A204.1 (cell line): ENCODE measurements around the gene IKZF1.
"Not testable (repeated sequence)": the region's sequence is repeated elsewhere in the genome, so short reads cannot be mapped to it uniquely, and the experiment has no call there.

Source experiments
- FAIRE-seq: peaks from 2 replicates; lab custom pipeline; 2012; peaks lifted over from hg19 to GRCh38; lab: Jason Lieb, UNC

The IKZF1 gene

GRCh38 chr7:50334341-50334994 lies 30.0 kb downstream of the IKZF1 start:
- FAIRE-seq: no peak

GRCh38 chr7:50335230-50335794 lies 30.8 kb downstream of the IKZF1 start:
- FAIRE-seq: no peak

DNA sequence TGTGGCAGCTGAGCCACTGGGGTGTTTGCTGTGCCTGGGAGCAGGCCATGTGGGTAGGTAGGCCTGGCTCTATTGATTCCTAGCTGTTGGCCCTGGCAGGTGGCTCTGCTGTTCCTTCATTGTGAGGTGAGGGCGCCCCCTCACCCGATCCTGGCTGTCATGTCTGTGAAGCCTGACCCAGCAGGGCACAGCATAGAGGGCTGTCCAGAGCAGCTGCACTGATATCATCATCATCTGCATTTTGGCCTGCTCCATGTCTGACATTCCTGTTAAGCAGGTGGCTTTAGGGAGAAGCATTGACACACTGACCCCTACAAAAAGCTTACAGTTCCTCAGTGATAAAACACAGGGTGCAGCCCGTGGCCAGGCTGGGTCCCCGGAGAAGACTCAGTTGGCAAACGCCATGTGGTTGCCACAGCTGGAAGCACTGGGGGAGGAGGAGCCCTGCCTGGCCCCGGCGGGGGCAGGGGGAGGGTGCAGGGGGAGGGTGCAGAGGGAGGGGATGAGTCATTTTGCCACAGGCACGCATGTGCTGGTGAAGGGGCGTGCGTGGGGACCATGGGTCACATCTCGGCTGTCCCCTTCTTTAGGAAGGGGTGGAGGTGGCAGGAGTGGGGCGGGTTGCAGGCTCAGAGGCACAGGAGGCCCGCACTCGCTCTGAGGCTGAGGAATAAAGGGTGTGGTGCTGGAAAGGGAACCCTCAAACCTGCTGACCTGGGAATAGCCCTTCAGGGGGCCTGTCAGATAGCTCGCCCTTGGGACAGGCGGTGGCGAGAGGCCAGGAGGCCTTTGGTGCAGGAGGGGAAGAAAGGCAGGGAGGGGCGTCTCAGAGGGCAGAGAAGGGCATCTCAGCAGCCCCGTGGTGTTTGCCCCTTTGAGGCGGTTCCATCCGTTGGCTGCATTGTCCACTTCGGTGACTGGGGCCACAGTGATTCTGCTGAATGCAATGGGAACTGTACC lies 31.6 kb downstream of the IKZF1 start:
- FAIRE-seq: no peak

GRCh38 chr7:50336894-50337703 lies 32.6 kb downstream of the IKZF1 start:
- no peak for FAIRE-seq

GRCh38 chr7:50339472-50339871 lies 35.0 kb downstream of the IKZF1 start:
- not testable (repeated sequence) for FAIRE-seq

GRCh38 chr7:50339990-50340500 lies 35.5 kb downstream of the IKZF1 start:
- no peak for FAIRE-seq

DNA sequence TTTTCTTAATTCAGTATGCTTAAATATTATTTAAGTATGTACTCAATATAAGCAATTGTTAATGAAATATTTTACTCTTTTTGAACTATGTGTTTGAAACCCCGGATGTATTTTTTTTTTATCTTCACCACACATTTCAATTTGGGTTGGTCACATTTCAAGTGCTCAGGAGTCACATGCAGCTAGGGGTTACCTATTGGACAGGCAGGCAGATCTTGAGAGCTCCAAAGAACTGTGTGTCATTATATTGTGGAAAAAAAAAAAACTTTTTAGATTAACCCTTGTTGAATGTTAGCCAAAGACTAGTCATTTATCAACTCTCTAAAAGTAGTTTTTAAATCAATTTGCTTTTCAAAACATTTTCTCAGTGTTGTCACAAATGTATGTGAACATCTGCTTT lies 37.2 kb downstream of the IKZF1 start:
- FAIRE-seq: no peak

DNA sequence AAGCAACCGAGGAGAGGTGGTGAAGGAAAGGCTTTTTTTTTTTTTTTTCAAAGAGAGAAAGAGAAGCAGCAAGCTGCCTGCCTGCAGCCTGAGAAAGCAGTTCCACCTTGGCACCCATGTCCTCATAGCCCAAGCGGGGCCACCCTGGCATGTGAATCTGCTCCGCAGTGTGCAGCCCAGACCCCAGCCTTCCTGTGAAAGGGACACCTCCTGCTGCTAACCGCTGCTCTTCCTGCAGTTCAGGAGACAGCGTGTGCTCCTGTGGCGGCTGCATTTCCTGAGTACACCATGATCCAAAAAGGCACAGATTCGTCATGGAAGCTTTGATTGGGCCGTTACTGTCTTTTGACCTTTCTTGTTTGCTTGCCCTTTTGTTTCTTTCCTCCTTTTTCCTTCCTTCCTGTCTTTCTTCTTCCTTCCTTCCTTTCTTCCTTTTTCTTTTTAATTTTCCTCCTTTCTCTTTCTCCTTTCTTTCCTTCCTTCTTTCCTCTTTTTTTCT lies 38.1 kb downstream of the IKZF1 start:
- no peak for FAIRE-seq

- FAIRE-seq: no peak
These were observed 42.3 kb downstream of the IKZF1 start for GRCh38 chr7:50346545-50347497.

DNA sequence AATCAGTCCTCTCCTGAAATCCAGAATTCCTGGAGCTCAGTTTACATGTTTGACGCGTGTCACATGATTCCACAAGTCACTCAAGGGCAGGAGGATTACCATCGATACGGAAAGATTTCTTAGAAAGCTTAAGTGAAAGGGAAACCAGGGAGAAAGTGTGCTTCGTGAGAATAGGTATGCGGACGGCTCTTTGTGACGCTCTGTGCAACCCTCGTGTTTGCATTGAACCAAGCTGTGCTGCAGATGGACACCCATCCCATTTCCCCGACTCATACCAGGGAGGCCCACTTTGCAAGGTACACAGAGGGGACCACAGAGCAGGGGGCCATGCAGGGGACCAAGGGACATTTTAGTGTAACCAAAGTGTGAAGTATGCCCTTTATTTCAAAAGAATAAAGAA lies 43.2 kb downstream of the IKZF1 start:
- FAIRE-seq: no peak

- no peak for FAIRE-seq
These were observed 44.1 kb downstream of the IKZF1 start for GRCh38 chr7:50348469-50349162.

GRCh38 chr7:50349399-50349798 lies 44.9 kb downstream of the IKZF1 start:
- FAIRE-seq: no peak

DNA sequence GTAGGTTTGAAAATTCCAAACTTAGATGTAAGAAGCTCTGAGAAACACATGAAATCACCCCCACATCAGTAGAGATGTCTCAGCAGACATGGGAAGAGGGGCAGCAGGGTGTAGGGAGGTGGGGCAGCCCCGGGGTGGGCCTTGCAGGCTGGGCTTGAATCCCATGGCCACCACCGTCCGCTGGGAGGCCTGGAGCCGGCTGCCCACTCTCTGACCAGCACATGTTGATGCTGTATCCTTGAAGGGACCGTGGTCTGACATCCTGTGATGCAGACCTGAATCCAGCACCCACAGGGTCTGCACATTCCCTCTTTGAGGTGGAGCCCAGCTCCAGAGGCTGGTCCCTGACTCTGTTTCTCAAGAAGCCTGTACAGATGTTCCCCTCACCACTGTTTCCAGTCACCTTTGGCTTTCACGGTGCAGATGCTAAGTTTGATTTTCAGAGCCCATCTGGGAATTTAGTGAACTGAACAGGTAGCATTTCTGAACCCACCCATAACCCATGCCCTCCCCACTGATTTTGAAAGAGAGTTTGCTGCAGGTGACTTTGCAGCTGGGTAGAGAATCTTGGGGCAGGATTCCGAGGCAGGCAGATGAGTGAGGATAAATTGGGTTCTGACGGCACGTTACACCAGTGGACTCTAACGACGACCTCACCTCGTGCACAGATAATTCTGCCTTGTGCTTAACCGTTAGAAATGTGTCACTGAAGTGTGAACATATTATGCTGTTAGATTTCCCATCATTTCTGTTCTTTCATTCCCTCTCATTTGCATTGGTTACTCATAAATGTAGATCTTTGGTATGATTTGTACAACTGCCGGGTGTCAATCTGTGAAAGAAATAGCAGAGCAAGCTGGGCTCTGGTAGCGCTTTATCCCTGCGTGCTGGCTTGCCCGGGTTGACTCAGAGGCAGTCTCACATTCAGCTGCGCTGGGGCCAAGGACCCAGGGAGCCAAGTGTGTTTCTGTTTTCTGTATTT lies 45.7 kb downstream of the IKZF1 start:
- FAIRE-seq: no peak

DNA sequence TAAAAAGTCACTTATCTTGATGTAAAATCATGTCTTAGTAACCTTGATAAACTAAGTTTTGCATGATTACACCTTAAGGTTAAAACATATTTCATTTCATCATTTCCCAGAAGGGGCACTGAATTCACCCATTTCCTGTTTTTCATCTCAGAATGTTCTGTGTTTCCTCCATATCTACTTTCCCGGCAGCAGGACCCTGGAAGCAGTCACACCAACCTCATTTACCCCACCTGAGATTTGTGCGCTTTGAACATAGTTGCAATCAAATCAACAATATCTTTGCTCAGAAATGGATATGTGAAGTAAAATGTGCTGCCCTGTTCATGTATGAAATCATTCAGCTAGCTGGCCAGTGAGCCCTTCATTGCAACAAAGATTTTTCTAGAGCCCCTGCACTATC lies 46.8 kb downstream of the IKZF1 start:
- FAIRE-seq: no peak

DNA sequence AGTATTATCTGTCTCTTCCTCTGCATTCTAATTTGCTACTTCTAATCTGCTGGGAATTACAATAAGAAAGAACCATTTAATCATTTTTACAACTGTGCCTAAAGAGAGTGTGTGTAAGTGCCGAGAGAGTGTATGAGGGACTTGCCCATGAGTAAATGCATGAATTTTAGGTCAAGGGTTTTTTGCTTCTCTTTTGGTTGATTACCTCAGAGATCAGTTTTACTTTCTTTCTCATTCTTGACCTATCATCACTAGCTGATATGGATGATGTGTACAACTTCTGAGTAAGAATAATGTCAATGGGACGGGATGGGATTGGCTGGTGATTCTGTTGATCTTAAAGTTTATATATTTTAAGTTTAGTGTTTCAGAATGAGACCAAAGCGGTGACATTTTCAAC lies 47.8 kb downstream of the IKZF1 start:
- no peak for FAIRE-seq

GRCh38 chr7:50352751-50353150 lies 48.2 kb downstream of the IKZF1 start:
- FAIRE-seq: no peak

GRCh38 chr7:50353201-50353600 lies 48.7 kb downstream of the IKZF1 start:
- FAIRE-seq: no peak

DNA sequence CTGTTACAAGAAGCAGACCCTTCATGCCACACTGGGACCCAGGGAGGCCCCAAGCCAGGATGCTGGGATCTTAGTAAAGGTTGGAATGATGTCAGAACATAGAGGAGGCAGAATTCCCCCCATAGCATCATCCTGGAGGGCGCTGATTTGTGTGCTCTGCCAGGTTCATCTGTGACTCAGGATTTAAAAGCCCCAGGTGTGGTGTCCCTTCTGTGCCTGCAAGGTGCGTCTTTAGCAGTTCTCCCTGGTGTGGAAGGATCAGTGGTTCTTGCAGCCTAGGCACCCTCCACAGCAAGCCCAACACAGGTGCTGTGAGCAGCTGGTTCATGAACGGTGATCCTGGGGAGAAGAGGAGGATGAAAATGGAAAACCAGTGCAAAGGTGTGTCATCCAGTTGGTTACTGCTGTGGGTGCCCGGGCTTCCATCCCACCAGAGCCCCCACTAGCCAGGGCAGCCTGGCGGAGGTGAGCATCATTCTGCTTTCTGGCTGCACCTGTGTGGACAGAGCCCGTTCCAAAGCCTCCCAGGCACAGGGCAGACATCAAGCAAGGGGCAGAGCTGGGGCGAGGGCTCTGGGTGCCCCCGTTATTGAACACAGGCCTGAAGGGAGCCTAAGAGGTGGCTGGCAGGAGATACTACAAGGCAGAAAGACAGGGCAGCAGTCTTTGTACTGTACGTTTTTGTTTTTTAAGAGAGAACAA lies 49.5 kb downstream of the IKZF1 start:
- no peak for FAIRE-seq
